GM21737 (cell line): ENCODE results near the gene WWC1.

Experiments
- ATAC-seq: cut with Tn5 transposase; IDR thresholded peaks from one replicate; pipeline ENCODE4 v1.9.1; 2021; ENCODE audit warnings: mild to moderate bottlenecking, moderate library complexity; ENCODE audit not compliant: unreplicated experiment

Gene WWC1

DNA sequence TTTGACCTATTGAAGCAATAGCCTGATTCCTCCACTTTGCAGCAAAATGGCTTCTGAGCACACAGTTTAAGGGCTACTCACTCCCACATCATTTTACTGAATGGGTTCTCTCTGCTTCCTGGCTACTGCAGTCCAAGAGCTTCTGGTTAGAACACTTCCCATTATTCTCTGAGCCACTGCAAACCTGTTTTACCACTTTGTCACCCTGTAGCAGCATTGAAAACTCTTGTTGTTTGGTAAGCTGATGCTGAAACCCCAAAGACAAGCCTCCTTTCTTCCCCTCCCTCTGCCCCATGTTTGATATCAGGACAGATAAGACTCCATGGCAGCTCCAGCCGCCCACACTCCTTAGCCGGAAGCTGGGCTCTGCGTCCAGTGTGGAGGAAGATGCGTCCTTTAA, 110.4 kb downstream of the WWC1 start:
- ATAC-seq = no peak

DNA sequence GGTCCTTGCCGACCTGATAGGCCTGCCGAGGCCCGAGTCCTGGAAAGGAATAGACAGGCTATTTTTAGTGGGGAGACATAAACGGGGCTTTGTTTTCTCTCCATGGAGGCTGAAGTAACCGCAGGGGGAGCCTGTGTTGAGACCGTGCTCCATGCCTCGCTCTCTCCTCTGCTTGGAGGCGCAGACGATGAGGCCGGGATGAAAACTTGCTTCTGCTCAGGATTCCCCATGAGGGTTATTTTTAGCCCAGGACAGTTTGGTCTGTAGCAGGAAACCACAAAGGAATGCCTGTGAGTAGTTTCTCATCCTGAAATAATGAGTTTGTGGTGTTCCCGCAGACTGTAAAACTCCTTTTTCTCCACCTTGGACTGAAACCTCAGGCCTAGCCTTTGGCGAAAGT, 112.9 kb downstream of the WWC1 start:
- no peak for ATAC-seq

DNA sequence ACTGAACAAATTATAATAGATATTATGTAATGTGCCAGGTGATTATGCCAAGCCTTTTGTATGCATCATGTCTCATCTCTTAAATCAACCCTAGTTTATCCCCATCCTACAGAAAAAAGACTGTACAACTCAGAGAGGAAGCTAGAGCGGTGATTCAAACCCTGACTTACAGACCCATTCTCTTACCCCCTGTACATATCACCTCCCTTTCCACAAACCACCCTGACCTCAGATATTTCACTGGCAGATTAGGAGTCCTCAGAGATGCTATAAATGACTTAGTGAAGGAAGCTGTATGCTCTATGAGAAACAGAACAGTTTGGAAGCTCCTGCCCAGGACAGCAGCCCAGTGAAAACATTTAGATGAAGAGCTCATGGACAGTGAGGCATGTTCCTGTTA, 115.8 kb downstream of the WWC1 start:
- ATAC-seq = no peak

DNA sequence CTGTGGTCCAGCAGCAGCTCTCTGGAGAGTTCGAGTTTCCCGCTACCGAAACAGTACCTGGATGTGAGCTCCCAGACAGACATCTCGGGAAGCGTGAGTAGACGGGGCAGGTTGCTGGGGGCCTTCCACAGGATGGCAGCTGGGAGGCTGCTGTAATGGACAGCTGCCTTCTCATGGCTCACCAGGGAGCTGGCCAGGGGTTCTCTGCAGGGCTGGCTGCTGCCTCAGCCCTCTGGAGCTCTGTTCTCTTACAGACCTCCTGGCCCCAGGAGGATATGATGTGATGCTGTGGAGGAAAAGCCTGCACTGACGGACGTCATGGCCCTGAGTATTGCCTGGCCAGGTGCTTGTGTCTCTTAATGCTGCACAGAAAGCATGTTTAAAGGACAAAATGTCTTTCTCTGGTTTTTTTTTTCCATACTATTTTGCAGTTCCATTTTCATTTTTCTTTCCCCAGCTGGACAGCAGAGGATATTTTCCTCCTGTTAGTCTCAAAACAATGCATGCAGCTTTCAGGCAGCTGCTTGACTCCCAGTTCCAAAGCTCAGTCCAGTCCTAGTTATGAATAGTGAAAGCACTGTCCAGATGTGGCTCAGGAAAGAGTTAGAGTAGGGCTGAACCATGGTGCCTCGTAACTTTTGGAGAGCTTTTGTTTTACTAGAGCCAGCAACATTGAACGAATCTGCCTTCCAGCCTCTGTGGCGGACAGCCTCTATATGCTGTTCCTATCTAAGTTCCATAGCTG, 117.3 kb downstream of the WWC1 start:
- ATAC-seq = no peak

DNA sequence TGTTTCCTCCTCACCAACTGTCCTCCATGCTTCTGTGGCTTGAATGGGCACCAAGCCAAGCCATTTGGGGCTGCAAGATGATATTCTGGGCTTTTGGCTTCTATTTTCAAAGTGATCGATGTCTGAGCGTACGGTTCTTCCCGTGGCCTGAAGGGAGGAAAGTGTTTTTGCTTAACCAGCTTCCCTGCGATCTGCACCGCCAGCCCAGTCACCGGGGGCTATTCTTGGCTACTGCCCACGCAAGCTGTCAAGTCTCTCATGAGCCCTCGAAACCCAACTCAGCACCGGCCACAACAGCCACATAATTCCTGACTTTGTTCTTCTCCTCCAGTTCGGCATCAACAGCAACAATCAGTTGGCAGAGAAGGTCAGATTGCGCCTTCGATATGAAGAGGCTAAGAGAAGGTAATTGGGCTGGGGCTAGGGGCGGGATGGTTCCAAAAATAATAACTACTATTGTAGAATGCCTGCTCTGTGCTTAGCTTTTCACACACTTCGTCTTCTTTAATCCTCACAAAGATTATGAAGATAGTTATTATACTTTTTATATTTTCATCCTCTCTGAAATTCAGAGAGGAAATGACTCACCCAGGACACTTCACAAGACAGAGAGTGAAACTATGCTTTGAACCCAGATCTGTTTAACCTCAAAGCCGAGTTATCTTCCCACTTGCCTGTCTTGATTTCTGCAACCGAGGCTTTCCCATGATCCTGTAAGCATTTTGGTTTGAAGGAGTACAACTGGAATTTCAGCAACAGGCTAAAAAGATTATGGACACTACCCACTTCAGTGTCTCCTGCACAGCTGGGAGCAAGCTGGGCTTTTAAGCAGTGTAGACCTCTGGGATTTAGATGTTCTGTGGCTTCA, 118.4 kb downstream of the WWC1 start:
- ATAC-seq = no peak

DNA sequence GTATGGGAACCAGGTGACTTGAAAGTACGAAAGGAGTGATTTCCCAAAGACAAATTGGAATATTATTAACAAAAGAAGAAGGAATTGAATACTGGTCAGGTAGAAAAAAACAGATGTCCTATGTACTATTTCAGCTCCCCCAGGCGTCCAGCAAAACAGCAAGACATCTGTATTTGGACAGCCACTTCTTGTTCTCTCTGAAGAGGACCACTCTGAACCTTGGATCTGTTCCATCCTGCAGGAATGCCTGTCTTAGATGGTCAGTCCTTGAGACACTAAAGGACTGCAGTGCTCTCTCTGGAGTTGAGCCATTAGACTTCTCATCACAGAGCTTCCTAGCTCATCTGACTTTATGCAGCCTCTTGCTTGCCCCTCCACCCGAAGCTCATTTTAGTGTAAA, 120.4 kb downstream of the WWC1 start:
- ATAC-seq = no peak

DNA sequence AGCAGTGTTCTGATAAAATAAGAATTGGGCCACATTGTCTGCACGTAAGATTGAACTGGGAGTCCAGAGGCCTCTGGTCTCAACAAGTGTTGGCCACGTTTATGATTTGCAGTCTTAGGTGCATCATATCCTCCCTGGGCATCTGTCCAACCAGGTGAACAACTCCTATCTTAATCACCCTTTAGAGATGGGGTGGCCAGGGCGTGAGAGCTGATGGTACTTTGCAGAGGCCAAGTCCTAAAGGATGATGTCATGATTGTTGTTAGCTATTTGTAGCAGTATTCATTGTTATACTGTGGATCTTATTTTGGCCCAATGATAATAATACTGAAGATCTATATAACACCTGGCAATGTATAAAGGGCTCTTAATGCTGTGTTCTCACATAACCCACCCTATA, 121.6 kb downstream of the WWC1 start:
- no peak for ATAC-seq

DNA sequence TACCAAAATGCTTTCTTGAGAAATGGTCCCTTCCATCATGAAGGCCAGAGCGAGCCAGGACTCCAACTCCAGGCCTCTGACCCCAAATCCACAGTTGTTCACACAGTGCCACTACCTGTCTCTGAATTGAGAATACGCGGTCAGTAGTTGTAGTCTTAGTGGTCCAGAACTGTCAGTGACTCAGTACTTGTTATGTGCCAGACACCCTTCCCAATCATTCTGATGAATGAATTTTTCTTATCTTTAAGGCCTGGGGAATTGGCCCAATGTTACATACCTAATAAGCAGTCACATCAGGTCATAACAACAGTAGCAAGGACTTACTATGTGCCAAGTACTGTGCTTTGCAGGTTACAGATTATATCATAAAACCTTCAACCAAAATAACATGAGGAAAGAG, 122.2 kb downstream of the WWC1 start:
- ATAC-seq = no peak

DNA sequence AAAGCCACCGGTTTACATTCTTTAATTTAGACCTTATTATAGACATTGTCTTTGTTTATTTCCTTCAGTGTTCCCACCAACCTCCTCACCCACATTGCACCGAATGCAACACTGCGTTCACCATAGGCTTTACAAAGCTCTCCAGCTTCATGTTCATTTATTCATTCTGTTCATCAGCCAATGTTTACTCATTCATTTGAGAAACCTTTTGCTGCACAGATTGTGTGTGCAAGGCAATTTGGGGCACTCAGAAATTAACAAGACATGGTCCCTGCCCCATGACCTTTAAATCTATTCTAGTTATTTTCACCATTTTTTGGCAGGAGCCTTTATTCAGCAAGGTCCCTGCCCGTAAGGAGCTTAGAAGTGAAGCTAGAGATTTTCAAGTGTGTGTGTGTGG, 124.0 kb downstream of the WWC1 start:
- ATAC-seq = no peak

DNA sequence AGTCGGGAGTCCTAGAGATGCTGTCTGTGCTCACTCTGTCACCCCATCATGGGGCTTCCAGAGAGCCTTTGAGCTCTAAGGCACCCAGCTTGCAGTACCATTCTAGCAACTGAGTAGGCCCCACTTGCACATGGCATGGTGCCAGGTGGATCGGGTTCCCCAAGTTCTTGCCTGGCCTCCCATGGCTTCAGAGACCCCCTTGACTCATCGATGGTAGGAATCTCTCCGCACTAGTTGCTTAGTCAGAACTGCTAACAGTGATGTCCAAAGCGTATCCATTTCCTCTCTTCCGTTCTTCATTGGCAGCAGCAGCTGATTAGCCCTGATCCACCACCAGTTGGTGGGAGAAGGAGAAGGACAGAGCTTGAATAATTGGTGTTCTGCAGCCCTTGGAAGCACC, 124.5 kb downstream of the WWC1 start:
- ATAC-seq = no peak

DNA sequence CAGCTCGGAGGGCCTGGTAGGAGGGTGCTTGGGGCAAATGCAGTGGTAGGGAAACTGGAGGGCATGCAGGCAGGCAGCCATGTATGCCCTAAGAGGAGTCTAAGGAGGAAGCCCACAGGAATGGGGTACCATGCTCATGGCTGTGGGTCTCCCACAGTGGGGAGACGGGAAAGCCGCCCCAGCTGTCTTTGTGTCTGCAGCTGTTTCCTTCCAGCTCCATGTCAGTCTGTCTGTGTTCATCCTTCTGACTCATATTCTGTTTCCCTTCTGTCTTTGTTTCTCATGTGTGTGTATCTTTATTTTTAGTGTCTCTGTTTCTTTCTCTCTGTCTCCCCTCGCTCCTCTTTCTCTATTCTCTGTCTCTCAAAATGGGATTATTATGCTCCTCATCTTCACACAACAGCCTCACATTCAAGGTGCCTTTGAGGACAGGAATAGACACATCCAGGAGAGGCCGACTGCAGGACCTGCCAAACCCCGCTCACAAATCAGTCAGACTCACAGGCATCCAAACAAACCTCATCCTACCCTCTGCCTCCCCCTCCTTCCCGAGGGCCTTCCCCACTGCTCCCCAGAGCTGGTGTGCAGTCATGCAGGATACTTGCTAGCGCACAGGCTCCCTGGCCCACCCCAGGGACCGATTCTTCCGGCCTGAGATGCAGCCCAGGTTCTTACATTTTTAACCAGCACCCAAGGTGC, 126.4 kb downstream of the WWC1 start:
- ATAC-seq = no peak

DNA sequence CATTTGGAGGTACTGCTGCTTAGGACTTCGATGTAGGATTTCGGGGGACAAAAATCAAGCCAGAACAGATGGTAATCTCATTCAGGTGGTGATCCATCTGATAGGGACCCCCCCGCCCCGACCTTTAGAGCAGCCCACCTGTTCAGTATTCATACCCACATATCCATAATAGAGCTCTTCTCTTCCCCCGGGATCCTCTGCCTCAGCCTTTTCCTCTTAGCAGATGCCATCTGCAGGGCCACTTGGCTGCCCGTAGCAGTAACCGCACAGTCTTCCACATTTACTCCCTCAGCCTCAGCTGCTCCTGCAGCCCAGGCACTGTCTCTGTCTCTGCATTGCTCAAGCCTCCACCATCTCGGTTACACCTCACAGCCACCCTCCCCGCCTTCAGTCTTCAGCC, 129.0 kb downstream of the WWC1 start:
- no peak for ATAC-seq

DNA sequence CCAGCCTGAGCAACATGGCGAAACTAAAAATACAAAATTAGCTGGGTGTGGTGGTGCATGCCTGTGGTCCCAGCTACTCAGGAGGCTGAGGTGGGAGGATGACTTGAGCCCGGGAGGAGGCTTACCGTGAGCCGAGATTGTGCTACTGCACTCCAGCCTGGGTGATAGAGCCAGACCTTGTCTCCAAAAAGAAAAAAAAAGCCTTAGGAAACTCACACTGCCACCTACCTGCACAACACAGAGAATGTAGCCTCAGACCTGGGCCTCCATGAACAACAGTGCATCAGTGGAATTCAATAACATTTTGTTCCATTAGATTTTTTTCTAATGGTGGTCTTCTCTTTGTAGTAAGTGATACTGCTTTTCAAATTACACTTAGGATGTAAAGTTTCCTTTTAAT, 131.0 kb downstream of the WWC1 start:
- no peak for ATAC-seq

DNA sequence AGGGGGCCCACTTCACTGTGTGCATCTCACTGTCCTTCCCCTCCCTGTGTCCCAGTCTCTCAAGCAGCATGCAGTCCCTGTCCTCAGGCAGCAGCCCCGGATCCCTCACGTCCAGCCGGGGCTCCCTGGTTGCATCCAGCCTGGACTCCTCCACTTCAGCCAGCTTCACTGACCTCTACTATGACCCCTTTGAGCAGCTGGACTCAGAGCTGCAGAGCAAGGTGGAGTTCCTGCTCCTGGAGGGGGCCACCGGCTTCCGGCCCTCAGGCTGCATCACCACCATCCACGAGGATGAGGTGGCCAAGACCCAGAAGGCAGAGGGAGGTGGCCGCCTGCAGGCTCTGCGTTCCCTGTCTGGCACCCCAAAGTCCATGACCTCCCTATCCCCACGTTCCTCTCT, 132.0 kb downstream of the WWC1 start:
- ATAC-seq = no peak

DNA sequence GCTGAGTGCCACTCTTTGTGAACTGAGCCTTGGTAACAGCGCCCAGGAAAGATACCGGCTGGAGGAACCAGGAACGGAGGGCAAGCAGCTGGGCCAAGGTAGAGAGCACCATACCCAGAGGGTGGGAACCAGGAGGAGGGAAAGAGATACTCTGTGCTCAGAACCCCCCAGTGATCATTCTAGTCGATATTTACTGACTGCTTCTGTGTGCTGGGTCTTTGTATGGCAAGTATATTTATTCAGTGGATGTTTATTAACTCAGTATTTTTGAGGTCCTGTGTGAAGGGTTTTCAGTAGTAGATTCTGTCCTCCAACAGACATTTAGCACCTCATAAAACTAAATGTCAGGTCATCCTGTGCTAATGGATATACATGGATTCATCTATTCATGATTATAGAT, 132.5 kb downstream of the WWC1 start:
- no peak for ATAC-seq

DNA sequence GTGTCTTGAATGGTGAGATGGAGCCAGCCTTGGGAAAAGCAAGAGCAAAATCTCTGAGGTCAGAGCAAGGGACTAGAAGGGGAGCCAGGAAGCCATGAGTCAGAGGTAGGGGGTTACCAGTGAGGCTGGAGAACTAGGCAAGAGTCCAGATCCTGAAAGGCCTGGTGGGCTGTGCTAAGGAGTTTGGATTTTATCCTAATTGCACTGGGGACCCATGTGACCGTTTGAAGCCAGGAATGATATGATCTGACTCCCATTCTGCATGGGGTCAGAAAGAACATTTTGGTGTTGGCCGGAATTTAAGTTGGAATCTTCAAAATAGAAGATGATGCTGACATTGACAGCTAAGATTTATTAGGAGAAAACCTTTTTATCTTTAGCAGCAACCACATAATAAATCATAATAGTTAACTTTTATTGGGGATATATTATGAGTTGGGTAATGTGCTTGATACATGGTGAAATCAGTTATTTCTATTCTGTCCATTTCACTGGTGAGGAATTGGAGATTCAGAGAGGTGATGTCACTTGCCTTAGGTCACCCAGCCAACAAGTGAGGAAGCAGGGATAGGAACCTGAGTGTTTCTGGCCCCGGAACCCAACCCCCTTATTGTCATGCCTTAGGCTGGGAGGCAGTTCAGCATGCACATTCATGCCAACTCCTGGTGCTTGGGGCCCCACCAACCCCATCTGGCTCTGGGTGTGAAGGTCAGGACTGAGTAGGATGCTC, 133.3 kb downstream of the WWC1 start:
- no peak for ATAC-seq

DNA sequence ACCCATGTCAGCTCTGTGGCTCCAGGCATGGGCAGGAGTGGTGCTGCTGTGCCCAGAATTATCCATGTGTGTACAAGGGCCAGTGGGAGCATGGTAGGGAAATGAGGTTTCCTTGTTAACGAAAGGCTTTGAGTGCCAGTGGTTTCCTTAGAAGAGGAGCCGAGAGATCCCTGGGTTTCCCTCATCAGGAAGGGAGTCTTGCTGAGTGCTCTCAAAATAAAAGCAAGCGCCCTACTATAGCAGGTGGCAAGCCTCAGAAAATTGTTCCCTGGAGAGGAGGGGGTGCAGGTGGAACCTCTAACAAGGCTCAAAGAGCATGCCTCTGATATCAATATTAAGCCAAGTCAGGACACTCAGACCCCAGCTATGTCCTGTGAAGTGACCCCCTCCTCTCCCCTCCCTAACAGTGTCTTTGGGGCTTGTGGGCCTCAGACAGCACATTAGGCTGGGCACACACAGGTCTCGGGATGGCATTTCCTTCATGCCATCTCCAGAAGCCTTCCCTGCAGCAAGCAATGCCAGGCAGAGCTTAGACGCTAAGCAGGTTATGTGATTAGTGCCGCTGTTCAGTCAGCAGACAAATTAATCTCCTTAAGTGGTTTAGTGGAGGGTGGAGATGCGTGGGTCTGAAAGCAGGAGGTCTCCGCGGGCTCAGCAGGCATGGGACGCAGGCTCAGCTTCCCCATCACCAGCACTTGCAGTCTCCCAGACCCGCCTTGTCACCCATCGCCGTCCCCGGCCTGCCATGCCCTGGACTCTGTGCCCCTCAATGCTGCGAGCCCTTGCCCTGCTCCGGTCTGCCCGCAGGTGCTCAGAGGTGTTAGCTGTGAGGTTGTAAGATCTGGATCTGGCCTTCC, 134.8 kb downstream of the WWC1 start:
- no peak for ATAC-seq

DNA sequence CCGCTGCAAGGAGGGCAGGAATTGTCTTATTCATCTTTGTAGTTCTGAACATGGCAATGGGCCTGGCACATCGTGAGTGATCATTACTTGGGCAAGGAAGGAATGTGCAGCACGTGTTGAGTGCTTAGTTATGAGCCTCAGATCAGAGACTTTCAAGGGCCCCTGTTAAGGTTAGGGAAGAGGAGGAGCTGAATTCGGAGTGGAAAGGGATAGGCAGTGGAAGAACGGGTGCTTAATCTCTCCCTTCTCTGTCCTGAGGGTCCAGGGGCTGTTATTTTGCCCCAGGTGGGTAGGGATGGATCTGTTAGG, 135.4 kb downstream of the WWC1 start:
- no peak for ATAC-seq

DNA sequence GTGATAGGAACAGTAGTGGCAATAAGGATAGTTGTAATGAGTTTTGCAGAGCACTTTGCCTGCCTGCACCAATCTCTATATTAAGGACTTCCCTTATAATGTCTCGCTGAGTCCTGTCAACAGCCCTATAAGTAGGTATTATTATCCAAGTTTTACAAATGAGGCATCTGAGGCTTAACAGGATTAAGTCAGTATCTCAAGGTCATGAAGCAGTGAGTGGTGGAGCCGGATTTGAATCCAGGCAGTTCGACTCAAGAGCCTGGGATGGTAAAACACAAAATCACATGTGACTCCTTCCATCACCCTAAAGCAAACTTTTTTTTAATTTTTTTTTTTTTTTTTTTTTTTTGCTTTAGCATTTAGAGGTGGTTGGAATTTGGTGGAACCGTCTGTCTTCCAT, 135.8 kb downstream of the WWC1 start:
- ATAC-seq = no peak

DNA sequence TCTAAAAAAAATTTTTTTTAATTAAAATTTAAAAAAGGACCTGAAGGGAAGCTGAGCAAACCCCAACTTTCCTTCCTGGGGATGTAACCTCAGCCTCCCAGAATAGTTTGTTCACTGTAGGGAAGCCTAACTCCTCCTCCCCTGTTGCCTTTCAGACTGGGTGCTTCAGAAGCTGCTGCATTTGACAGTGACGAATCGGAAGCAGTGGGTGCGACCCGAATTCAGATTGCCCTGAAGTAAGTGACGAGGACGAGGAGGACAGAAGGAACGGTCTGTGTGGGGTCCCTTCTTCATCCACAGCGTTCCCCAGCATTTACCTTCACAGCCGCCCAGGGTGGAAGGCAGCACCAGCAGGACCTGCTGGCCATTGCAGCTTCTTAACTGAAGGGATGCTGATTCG, 137.1 kb downstream of the WWC1 start:
- no peak for ATAC-seq
